Measurements from ENCODE around the gene MSRB1. TPM values are rescaled to one million over a fixed set of nuclear protein-coding genes. Genes with fewer than 3 reads are reported as not detected.

MSRB1 gene
- total and polyA plus RNA-seq, 2 of the 13 experiments (the other 11 are each of a cell fraction or from before 2014, with no cell fraction given) = 32.1 to 75.4 TPM

DNA sequence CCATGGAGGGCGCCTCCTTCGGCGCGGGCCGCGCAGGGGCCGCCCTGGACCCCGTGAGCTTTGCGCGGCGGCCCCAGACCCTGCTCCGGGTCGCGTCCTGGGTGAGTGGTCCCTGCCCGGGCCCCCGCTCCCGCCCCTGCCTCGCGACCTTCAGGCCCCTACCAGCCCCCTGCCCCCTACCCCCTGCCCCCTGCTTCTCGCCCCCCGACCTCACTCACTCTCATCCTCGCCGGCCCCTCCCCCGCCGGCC lies 47.0 kb upstream of the MSRB1 start (continued):
- TF ChIP-seq, protein P1, sequence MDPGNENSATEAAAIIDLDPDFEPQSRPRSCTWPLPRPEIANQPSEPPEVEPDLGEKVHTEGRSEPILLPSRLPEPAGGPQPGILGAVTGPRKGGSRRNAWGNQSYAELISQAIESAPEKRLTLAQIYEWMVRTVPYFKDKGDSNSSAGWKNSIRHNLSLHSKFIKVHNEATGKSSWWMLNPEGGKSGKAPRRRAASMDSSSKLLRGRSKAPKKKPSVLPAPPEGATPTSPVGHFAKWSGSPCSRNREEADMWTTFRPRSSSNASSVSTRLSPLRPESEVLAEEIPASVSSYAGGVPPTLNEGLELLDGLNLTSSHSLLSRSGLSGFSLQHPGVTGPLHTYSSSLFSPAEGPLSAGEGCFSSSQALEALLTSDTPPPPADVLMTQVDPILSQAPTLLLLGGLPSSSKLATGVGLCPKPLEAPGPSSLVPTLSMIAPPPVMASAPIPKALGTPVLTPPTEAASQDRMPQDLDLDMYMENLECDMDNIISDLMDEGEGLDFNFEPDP (CRISPR knock-in tag; conservative IDR thresholded peaks at IDR 0.05) = no peak
- TF ChIP-seq HNRNPK (IDR thresholded peaks at IDR 0.05; ENCODE audit: low read depth, low read length, poor library complexity, severe bottlenecking) = peak; percentile 39

DNA sequence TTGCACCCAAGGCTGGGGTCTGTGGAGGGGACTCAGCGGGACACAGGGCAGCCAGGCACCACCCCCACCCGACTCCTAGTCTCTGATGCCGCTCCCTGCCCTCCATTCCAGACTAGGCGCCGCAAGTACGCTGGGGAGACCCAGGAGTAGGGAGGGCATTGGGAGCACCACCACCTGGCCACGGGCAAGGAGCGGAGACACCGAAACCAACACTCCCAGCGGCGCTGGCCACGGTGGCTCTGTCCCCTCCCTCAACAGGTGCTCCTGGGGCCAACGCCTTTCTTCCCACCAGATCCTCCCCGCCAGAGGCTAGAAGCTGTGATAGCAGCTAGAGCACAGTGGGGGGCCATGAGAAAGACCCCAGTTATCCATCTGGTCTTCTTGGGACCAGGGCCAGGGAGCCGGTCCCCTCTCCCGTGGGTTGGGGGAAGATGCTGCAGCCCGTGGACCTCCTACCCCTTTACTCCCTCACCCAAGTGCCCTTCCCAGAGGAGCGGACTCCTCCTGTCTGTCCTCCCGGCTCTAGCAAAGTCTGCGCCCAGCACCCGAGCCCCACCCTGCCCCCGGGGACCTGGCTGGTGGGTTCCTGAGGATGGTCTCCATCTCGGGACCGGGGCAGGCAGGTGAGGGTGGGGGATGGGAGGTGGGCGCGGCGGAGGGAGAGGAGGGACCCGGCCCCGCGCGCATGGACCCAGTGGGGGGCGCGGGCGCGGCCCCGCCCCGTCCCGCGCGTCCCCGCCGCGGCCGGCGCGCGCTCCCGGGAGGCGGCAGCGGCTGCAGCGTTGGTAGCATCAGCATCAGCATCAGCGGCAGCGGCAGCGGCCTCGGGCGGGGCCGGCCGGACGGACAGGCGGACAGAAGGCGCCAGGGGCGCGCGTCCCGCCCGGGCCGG lies 46.5 kb upstream of the MSRB1 start, which contains the start of gene SYNGR3:
TSS of gene SYNGR3 (plus strand) at position 762 of the 892 bp plus-strand sequence. CDS start 133 bp downstream, outside the sequence.
- DNase-seq (ENCODE audit: low spot score) = no peak
- WGBS (ENCODE audit: low lambda C conversion rate) = no CpG with 5 or more reads among the region's 67 CpGs
- Histone ChIP-seq H4K20me1 (ENCODE audit: insufficient read depth, low read length) (no peaks in the 10 kb centered on the region), H2AFZ (ENCODE audit: low read length) (no peak within 1 kb of the TSS), H3K4me3 (replicated peaks in 1 of 3; ENCODE audit: insufficient read depth in 1 of 3, low read depth in 2 of 3, low read length in 3 of 3) (peak within 1 kb of the TSS; percentile 60 to 82 (median 77)), H3K9ac (ENCODE audit: insufficient read depth, low read depth, low read length) (peak within 1 kb of the TSS; percentile 60), H3K4me1 (ENCODE audit: insufficient read depth, low read length) (peaks cover 70% of the 10 kb centered on the region), H3K27me3 (ENCODE audit: control insufficient read depth in 1 of 2, insufficient read depth in 2 of 2, low read length in 2 of 2) (peaks cover 0 to 8% of the 10 kb centered on the region in 2 experiments; a peak in 2 of 5 replicates), H3K27ac (ENCODE audit: extremely low read length, insufficient read depth, low read length) (no peak within 1 kb of the TSS), H3K36me3 (replicated peaks in 1 of 2; ENCODE audit: control insufficient read depth in 1 of 2, insufficient read depth in 2 of 2, low read length in 2 of 2) (peaks cover 12 to 15% of the 10 kb centered on the region in 2 experiments; a peak in 4 of 5 replicates), H3K9me3 (ENCODE audit: low read length) (no peaks in the 10 kb centered on the region), H3K4me2 (ENCODE audit: low read depth, low read length) (peak within 1 kb of the TSS; percentile 95), H3K79me2 (ENCODE audit: insufficient read depth, low read length) (peaks cover 13% of the 10 kb centered on the region)
- BruUV-seq (replicated peaks) = no TSS peak
- FAIRE-seq = no peak
- intact Hi-C loops (cut with micrococcal nuclease; ENCODE audit: unreplicated experiment) = no loop called here
- in situ Hi-C loops (cut with HindIII; ENCODE audit: extremely low pct_ligation_motif_present, low pct_unique_long_range_greater_than_20kb) = no loop called here
- peak; percentile 4 for ATAC-seq
- ChIA-PET CTCF (ENCODE audit: low intra/inter-chr PET ratio, low total read pairs) (interaction anchor here (0.6 kb wide), 1 partner anchor 14 kb away, joined by 3 read pairs; no protein-coding TSS in a partner anchor), POLR2A (interaction anchor here (0.8 to 2.0 kb wide), 5 partner anchors 14 to 166 kb away, joined by 3 to 13 read pairs (median 5); partner anchors contain the start of genes RPS2 and TRAF7)
- TF ChIP-seq NFATC3 (CRISPR knock-in tag; IDR thresholded peaks at IDR 0.05) (no peak), AGO2 (optimal IDR thresholded peaks at IDR 0.05; ENCODE audit: low read depth, low read length) (peak; percentile 40), CHCHD3 (CRISPR knock-in tag; IDR thresholded peaks at IDR 0.05) (no peak), ELF4 (CRISPR knock-in tag; IDR thresholded peaks at IDR 0.05; ENCODE audit: borderline replicate concordance) (no peak), NFKB2 (CRISPR knock-in tag; IDR thresholded peaks at IDR 0.05; ENCODE audit: borderline replicate concordance) (0 out of 2 replicates have a peak, but pooled peaks have one; percentile 20), POLR2A (IDR thresholded peaks at IDR 0.05; ENCODE audit: insufficient read depth in 1 of 2, low read depth in 2 of 2, low read length in 2 of 2) (0 out of 4 replicates have a peak, but pooled peaks of 1 of the 2 experiments have one; percentile 13), GLI4 (CRISPR knock-in tag; IDR thresholded peaks at IDR 0.05; ENCODE audit: borderline replicate concordance) (no peak), HNF4A (CRISPR knock-in tag; IDR thresholded peaks at IDR 0.05) (no peak), TRIM24 (CRISPR knock-in tag; IDR thresholded peaks at IDR 0.05) (no peak)
- TF ChIP-seq, protein P2, sequence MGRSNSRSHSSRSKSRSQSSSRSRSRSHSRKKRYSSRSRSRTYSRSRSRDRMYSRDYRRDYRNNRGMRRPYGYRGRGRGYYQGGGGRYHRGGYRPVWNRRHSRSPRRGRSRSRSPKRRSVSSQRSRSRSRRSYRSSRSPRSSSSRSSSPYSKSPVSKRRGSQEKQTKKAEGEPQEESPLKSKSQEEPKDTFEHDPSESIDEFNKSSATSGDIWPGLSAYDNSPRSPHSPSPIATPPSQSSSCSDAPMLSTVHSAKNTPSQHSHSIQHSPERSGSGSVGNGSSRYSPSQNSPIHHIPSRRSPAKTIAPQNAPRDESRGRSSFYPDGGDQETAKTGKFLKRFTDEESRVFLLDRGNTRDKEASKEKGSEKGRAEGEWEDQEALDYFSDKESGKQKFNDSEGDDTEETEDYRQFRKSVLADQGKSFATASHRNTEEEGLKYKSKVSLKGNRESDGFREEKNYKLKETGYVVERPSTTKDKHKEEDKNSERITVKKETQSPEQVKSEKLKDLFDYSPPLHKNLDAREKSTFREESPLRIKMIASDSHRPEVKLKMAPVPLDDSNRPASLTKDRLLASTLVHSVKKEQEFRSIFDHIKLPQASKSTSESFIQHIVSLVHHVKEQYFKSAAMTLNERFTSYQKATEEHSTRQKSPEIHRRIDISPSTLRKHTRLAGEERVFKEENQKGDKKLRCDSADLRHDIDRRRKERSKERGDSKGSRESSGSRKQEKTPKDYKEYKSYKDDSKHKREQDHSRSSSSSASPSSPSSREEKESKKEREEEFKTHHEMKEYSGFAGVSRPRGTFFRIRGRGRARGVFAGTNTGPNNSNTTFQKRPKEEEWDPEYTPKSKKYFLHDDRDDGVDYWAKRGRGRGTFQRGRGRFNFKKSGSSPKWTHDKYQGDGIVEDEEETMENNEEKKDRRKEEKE (IDR thresholded peaks at IDR 0.05) = no peak
- TF ChIP-seq, protein P3, sequence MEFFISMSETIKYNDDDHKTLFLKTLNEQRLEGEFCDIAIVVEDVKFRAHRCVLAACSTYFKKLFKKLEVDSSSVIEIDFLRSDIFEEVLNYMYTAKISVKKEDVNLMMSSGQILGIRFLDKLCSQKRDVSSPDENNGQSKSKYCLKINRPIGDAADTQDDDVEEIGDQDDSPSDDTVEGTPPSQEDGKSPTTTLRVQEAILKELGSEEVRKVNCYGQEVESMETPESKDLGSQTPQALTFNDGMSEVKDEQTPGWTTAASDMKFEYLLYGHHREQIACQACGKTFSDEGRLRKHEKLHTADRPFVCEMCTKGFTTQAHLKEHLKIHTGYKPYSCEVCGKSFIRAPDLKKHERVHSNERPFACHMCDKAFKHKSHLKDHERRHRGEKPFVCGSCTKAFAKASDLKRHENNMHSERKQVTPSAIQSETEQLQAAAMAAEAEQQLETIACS (CRISPR knock-in tag; IDR thresholded peaks at IDR 0.05) = peak; percentile 74
- TF ChIP-seq, protein P4, sequence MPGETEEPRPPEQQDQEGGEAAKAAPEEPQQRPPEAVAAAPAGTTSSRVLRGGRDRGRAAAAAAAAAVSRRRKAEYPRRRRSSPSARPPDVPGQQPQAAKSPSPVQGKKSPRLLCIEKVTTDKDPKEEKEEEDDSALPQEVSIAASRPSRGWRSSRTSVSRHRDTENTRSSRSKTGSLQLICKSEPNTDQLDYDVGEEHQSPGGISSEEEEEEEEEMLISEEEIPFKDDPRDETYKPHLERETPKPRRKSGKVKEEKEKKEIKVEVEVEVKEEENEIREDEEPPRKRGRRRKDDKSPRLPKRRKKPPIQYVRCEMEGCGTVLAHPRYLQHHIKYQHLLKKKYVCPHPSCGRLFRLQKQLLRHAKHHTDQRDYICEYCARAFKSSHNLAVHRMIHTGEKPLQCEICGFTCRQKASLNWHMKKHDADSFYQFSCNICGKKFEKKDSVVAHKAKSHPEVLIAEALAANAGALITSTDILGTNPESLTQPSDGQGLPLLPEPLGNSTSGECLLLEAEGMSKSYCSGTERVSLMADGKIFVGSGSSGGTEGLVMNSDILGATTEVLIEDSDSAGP (CRISPR knock-in tag; IDR thresholded peaks at IDR 0.05; ENCODE audit: borderline replicate concordance) = no peak

All from HepG2 (cell line).